NCI-H82 treated with DMSO at 0.1 percent for 48 hours (cell line): ENCODE data around the gene RNF167.

Experiments
- DNase-seq: peaks from one replicate; lab custom pipeline; 2025; ENCODE audit not compliant: unreplicated experiment; lab: John Stamatoyannopoulos, UW

Gene RNF167

GRCh38 chr17:4974115-4974670 lies 34.1 kb downstream of the RNF167 start:
- no peak for DNase-seq

- DNase-seq, result no peak
Observed at GRCh38 chr17:4978726-4979125, 38.7 kb downstream of the RNF167 start.

GRCh38 chr17:4980644-4981216 lies 40.7 kb downstream of the RNF167 start:
- peak; percentile 53 for DNase-seq

DNA sequence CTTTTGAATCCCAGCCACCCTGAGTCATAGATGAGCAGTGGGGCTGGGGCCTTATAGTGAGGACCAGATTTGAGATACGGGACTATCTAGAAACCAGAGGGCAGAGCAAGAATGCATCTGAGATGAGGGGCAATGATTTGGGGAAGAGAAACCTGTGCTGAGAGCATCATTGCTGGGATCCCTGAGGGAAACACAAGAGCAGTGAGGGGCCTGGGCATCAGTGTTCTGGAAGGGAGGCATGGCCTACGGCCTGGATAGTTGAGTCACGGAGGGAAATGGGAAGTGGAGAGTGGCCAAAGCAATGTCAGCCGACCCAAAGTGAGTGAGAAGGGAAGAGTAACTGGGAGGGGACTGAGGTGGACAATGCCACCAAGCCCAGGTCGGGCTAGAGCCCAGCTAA lies 42.2 kb downstream of the RNF167 start:
- no peak for DNase-seq

DNA sequence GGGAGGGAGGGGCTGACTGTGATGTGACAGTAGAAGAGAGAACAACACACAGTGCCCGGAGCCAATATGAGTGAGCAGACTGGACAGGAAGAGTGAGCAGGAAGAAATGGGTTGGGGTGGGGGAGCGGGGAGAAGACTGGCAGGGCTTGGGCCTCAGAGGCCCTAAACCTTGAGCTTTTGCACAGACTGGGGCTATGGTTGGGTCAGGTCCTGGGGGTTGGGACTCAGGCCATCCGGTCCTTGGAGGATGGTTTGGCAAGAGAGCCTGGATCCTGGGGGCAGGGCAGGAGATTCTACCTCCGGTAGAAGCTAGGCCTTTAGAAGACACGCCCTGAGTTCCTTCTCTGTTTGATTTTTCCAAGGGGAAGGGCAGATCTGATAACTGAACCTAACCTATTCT lies 46.3 kb downstream of the RNF167 start:
- DNase-seq, result no peak

DNA sequence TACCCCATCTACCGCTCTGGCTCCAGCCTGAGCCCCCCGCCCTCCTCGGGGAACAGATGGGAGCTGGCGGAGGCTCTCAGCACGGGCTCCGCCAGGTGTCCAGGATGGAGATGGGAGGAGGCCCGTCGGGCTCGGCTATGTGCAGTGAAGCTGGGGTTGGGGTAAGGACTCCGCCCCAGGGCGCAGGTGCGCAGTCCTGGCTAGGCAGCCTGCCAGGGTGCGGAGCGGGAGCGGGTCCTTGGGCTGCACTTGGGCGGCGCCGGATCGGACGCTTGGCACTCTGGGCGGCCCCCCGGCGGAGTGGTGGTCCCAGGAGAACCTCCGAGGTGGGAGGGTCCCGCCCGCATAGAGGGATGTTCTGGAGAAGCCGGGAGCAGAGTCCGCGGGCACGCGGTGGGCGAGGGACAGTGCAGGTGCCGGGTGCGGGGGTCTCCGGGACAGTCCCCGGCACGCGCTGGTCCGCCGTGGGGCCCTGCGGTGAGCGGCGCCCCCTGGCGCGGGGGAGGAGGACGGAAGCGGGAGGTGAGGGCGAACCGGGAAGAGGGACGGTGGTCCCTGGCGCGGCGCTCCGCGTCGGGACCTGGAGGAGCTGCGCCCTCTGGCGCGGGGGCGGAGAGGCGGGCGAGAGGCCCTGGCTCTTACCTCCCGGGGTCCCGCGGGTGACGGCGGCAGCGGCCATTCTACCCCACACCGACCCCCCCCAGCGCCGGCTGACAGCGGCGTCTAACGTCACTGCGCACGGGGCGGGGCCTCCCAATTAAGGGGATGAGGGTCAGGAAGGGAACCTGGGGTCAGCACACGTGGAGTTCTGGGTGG lies 47.1 kb downstream of the RNF167 start, which contains the start of gene CAMTA2:
TSS of gene CAMTA2 (minus strand) at position 725 of the 816 bp plus-strand sequence. CDS start 1,453 bp downstream, outside the sequence.
- DNase-seq, result peak; percentile 89

GRCh38 chr17:4987767-4988567 lies 47.9 kb downstream of the RNF167 start:
- DNase-seq, result no peak

DNA sequence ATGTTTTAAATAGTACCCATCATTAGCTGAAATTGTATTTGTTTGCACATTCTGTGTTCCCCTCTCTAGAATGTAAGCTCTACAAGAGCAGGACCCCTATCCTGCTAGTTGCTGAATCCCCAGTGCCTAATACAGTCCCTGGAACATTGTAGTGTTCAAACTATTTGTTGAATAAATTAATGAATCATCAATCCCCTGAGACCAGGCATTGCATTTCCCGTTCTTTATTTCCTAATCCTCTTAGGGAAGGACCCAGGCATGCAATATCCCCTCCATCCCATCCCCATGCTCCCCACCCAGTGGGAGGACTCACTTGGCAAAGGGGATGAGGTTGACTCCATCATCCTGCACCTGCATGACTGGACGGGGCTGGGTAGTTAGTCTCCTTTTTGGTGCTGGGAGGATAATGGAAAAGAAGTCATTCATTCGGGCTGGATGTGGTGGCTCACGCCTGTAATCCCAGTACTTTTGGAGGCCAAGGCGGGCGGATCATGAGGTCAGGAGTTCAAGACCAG lies 54.1 kb downstream of the RNF167 start:
- DNase-seq, result no peak
